Progenitor cell of endocrine pancreas (in vitro differentiated cells): ENCODE results near the gene SNTA1. TPM values are rescaled to one million over a fixed set of nuclear protein-coding genes. Genes with fewer than 3 reads are reported as not detected.

Experiments
- DNase-seq: peaks from one replicate; pipeline ENCODE4 v3.0.0; 2021; ENCODE audit warnings: low spot score; ENCODE audit not compliant: unreplicated experiment
- H3K27ac Mint-ChIP-seq: 2 replicates; pipeline ENCODE4 v1.8.0; 2021; ENCODE audit warnings: mild to moderate bottlenecking, moderate library complexity, mixed read lengths
- H3K27me3 Mint-ChIP-seq: 2 replicates; pipeline ENCODE4 v1.8.0; 2021; ENCODE audit warnings: mixed read lengths
- H3K36me3 Mint-ChIP-seq: 2 replicates; pipeline ENCODE4 v1.8.0; 2022; ENCODE audit warnings: mixed read lengths; ENCODE audit not compliant: insufficient read depth
- H3K4me1 Mint-ChIP-seq: 2 replicates; pipeline ENCODE4 v1.8.0; 2021; ENCODE audit warnings: low read depth, mixed read lengths
- H3K4me3 Mint-ChIP-seq: 2 replicates; pipeline ENCODE4 v1.8.0; 2021; ENCODE audit warnings: low read depth, mild to moderate bottlenecking, moderate library complexity, mixed read lengths
- H3K9me3 Mint-ChIP-seq: 2 replicates; pipeline ENCODE4 v1.8.0; 2021; ENCODE audit warnings: low read depth, mixed read lengths
- CTCF ChIP-seq: fragments of 200-600 bp; sonication (generic); IDR thresholded peaks from one replicate; pipeline ENCODE4 v1.5.0; 2021; ENCODE audit warnings: antibody characterized with exemption, mild to moderate bottlenecking; ENCODE audit not compliant: unreplicated experiment
- total RNA-seq: library from RNA; stranded (reverse); gene quantifications from 2 replicates; pipeline ENCODE4 v1.2.1, GENCODE V29; 2021

SNTA1 gene
- total RNA-seq, 1 donor from 2014 or later: 5.8 TPM

- Mint-ChIP-seq H3K36me3 (peaks cover 47% of the 10 kb centered on the region), H3K9me3 (no peaks in the 10 kb centered on the region), H3K27ac (no peak overlapping the region), H3K4me3 (no peak overlapping the region), H3K4me1 (no peaks in the 10 kb centered on the region), H3K27me3 (no peaks in the 10 kb centered on the region)
- no peak for DNase-seq
- no peak for TF ChIP-seq CTCF
Observed at GRCh38 chr20:33388268-33388667, 55.3 kb downstream of the SNTA1 start.

DNA sequence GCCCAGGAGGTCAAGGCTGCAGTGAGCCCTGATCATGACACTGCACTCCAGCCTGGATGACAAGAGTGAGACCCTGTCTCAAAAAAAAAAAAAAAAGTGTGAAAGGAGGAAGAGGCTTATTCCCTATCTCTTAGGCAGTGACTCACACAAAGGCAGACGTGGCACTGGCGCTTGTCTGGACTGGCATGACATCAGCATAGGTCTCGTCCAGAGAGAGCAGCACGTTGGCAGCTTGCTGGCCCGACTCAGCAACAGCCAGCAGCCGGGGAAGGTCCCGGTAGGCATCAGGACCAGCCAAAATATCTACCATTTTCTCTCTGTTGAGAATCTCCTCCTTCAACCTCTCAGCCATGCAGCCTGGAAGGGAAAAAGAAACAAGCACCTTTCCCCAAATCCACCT, 56.4 kb downstream of the SNTA1 start:
- Mint-ChIP-seq H3K27me3 (no peaks in the 10 kb centered on the region), H3K4me1 (no peaks in the 10 kb centered on the region), H3K27ac (no peak overlapping the region), H3K9me3 (no peaks in the 10 kb centered on the region), H3K4me3 (no peak overlapping the region), H3K36me3 (peaks cover 42% of the 10 kb centered on the region)
- no peak for DNase-seq
- no peak for TF ChIP-seq CTCF

- Mint-ChIP-seq H3K27ac (no peak overlapping the region), H3K27me3 (no peaks in the 10 kb centered on the region), H3K9me3 (no peaks in the 10 kb centered on the region), H3K4me3 (no peak overlapping the region), H3K36me3 (peaks cover 37% of the 10 kb centered on the region), H3K4me1 (no peaks in the 10 kb centered on the region)
- no peak for TF ChIP-seq CTCF
- no peak for DNase-seq
Observed at GRCh38 chr20:33386673-33387072, 56.9 kb downstream of the SNTA1 start.

DNA sequence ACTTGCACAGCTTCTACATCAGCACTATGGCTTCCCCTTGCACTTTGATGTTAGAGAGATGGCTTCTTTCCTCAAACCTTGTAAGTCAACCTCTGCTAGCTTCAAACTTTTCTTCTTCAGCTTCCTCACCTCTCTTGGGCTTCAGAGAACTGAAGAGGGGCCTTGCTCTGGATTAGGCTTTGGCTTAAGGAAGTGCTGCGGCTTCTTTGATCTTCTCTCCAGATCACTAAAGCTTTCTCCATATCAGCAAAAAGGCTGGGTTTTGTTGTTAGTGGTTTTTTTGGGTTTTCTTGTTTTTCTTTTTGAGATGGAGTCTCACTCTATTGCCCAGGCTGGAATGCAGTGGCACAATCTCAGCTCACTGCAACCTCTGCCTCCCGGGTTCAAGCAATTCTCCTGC, 66.2 kb downstream of the SNTA1 start:
- Mint-ChIP-seq H3K9me3 (no peaks in the 10 kb centered on the region), H3K4me3 (no peak overlapping the region), H3K27me3 (no peaks in the 10 kb centered on the region), H3K4me1 (peaks cover 3% of the 10 kb centered on the region), H3K36me3 (peaks cover 34% of the 10 kb centered on the region), H3K27ac (no peak overlapping the region)
- TF ChIP-seq CTCF: no peak
- DNase-seq: no peak

- H3K36me3 Mint-ChIP-seq: peaks cover 34% of the 10 kb centered on the region
- H3K9me3 Mint-ChIP-seq: no peaks in the 10 kb centered on the region
- H3K27me3 Mint-ChIP-seq: no peaks in the 10 kb centered on the region
- no peak for DNase-seq
- no peak overlapping the region for H3K4me3 Mint-ChIP-seq
- H3K4me1 Mint-ChIP-seq: peaks cover 3% of the 10 kb centered on the region
- H3K27ac Mint-ChIP-seq: peak overlapping the region; percentile 25
- no peak for TF ChIP-seq CTCF
Observed at GRCh38 chr20:33373735-33374605, 69.6 kb downstream of the SNTA1 start.
